RWPE2 (cell line): ENCODE results near the gene EPB41L2.
A peak's percentile ranks its signal among the peaks of the same experiment; 100 is the strongest.
"Not testable (repeated sequence)": the region's sequence is repeated elsewhere in the genome, so short reads cannot be mapped to it uniquely, and the experiment has no call there.

Experiments used
- ATAC-seq: fragments of 200-7000 bp; cut with Tn5 transposase; 3 replicates; pipeline ENCODE4 v1.9.1; 2021; ENCODE audit warnings: low read depth
- DNase-seq: peaks from one replicate; pipeline ENCODE4 v3.0.0-alpha.2; 2020; ENCODE audit warnings: low spot score
- H3K27ac ChIP-seq: fragments of 450-650 bp; 2 replicates; pipeline ENCODE4 v1.5.1; 2017; ENCODE audit warnings: mild to moderate bottlenecking; ENCODE audit not compliant: poor library complexity, severe bottlenecking
- H3K27me3 ChIP-seq: fragments of 250-450 bp; sonication (Bioruptor Pico); 2 replicates; pipeline ENCODE4 v1.5.1; 2021; ENCODE audit warnings: mild to moderate bottlenecking, moderate library complexity; ENCODE audit not compliant: insufficient read depth, poor library complexity, severe bottlenecking
- H3K36me3 ChIP-seq: fragments of 250-450 bp; sonication (Bioruptor Pico); 2 replicates; pipeline ENCODE4 v1.5.1; 2020; ENCODE audit warnings: low read depth, mild to moderate bottlenecking, moderate library complexity
- H3K4me1 ChIP-seq: fragments of 250-450 bp; sonication (Bioruptor Pico); 2 replicates; pipeline ENCODE4 v1.5.1; 2021; ENCODE audit warnings: mild to moderate bottlenecking, moderate library complexity; ENCODE audit not compliant: insufficient read depth, poor library complexity, severe bottlenecking
- H3K4me3 ChIP-seq: fragments of 250-450 bp; sonication (Bioruptor Pico); 2 replicates; pipeline ENCODE4 v1.5.1; 2021; ENCODE audit warnings: mild to moderate bottlenecking, moderate library complexity; ENCODE audit not compliant: severe bottlenecking
- H3K9me3 ChIP-seq: fragments of 250-450 bp; sonication (Bioruptor Pico); 2 replicates; pipeline ENCODE4 v1.5.1; 2021; ENCODE audit warnings: mild to moderate bottlenecking, moderate library complexity; ENCODE audit not compliant: severe bottlenecking
- CTCF ChIP-seq: fragments of 450-650 bp; IDR thresholded peaks from one replicate; pipeline ENCODE4 v1.5.1; 2017; ENCODE audit warnings: mild to moderate bottlenecking, moderate library complexity; ENCODE audit not compliant: poor library complexity, severe bottlenecking

The EPB41L2 gene

DNA sequence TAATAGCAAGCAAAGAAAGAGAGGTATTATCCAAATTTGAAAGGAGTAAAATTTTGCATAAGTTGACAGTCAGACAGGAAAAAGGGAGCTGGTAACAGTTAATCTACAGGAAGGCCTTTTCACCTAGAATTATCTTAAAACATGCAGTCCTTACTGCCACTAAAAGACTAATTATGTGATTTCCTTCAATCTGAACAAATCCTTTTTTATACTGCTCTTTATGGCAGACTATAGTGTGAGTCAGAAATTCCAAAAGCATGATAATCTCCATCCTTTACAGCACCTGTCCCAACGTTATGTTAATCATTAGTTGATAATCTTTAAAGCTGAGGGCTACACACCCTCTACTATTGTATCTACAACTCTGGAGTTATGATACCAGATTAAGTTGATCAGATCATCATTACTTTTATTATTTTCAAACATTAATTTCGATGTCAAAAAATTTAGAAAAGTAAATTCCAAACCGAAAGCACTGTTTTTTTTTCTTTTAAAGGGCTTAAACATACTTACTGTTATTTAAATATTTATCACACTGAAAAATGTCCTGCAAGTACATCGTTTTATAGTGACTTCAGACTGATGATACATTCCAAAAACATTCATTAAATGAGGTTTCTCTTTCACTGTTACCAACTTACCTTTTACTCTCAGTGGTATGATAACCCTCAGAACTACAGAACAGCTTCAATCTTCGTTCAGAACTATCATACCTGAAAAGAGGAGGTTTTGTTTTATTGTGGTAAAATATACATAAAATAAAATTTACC is 39.1 kb upstream of the EPB41L2 start:
- peak; percentile 84 for ATAC-seq
- DNase-seq: no peak
- Histone ChIP-seq H3K27me3 (no peaks in the 10 kb centered on the region), H3K27ac (peak overlapping the region; percentile 44), H3K9me3 (no peaks in the 10 kb centered on the region), H3K4me3 (no peak overlapping the region), H3K4me1 (peaks cover 8% of the 10 kb centered on the region), H3K36me3 (no peaks in the 10 kb centered on the region)
- TF ChIP-seq CTCF: no peak

DNA sequence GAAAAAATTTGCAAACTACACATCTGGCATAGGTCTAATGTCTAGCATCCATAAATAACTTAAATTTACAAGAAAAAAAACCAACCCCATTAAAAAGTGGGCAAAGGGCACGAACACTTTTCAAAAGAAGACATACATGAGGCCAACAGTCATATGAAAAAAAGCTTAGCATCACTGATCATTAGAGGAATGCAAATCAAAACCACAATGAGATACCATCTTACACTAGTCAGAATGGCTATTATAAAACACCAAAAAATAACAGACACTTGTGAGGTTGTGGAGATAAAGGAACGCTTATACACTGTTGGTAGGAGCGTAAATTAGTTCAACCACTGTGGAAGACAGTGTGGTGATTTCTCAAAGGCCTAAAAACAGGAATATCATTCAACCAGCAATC is 33.7 kb upstream of the EPB41L2 start:
- TF ChIP-seq CTCF: no peak
- DNase-seq (no peak), ATAC-seq (no peak)
- Histone ChIP-seq H3K4me3 (no peak overlapping the region), H3K4me1 (peaks cover under 1% of the 10 kb centered on the region), H3K9me3 (no peaks in the 10 kb centered on the region), H3K27me3 (no peaks in the 10 kb centered on the region), H3K36me3 (no peaks in the 10 kb centered on the region), H3K27ac (no peak overlapping the region)

DNA sequence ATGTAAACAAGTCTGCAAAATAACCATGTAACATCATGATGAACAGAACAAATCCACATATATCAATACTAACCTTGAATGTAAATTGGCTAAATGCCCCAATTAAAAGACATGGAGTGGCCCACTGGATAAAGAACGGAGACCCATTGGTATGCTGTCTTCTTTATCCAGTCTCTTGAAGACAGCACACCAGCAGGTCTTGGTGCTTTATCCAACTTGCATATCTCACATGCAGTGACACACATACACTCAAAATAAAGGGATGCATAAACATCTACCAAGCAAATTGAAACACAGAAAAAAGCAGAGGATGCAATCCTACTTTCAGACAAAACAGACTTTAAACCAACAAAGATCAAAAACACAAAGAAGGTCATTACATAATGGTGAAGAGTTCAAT is 30.3 kb upstream of the EPB41L2 start:
- H3K27me3 ChIP-seq: no peaks in the 10 kb centered on the region
- no peak overlapping the region for H3K4me3 ChIP-seq
- DNase-seq (no peak), ATAC-seq (no peak)
- TF ChIP-seq CTCF: no peak
- no peaks in the 10 kb centered on the region for H3K36me3 ChIP-seq
- H3K9me3 ChIP-seq: no peaks in the 10 kb centered on the region
- no peaks in the 10 kb centered on the region for H3K4me1 ChIP-seq
- H3K27ac ChIP-seq: no peak overlapping the region

DNA sequence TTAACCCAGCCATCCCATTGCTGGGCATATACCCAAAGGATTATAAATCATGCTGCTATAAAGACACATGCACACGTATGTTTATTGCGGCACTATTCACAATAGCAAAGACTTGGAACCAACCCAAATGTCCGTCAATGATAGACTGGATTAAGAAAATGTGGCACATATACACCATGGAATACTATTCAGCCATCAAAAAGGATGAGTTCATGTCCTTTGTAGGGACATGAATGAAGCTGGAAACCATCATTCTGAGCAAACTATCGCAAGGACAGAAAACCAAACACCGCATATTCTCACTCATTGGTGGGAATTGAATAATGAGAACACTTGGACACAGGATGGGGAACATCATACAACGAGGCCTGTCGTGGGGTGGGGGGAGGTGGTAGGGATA is 28.9 kb upstream of the EPB41L2 start:
- not testable (repeated sequence) for H3K4me1 ChIP-seq, DNase-seq, H3K27ac ChIP-seq, H3K27me3 ChIP-seq, H3K4me3 ChIP-seq, H3K9me3 ChIP-seq, H3K36me3 ChIP-seq, ATAC-seq

- H3K27me3 ChIP-seq, H3K4me3 ChIP-seq, H3K4me1 ChIP-seq, DNase-seq, ATAC-seq, H3K27ac ChIP-seq, H3K36me3 ChIP-seq, H3K9me3 ChIP-seq: not testable (repeated sequence)
Measured at GRCh38 chr6:131090339-131090738, 27.3 kb upstream of the EPB41L2 start.

GRCh38 chr6:131084982-131085381 is 21.9 kb upstream of the EPB41L2 start:
- TF ChIP-seq CTCF: no peak
- H3K27me3 ChIP-seq: no peaks in the 10 kb centered on the region
- no peak overlapping the region for H3K27ac ChIP-seq
- H3K4me1 ChIP-seq: no peaks in the 10 kb centered on the region
- ATAC-seq (no peak), DNase-seq (no peak)
- H3K9me3 ChIP-seq: peaks cover 2% of the 10 kb centered on the region
- H3K4me3 ChIP-seq: no peak overlapping the region
- no peaks in the 10 kb centered on the region for H3K36me3 ChIP-seq
